C4-2B (cell line): ENCODE measurements around the gene ATRNL1.

ENCODE experiments used
- ZFX ChIP-seq: fragments of 450-650 bp; IDR thresholded peaks from 2 replicates; pipeline ENCODE4 v1.6.1; 2017
- TF ChIP-seq, protein P1 (sequence below): fragments of 450-650 bp; conservative IDR thresholded peaks from 2 replicates; pipeline ENCODE4 v1.5.1; 2017; ENCODE audit warnings: mild to moderate bottlenecking

DNA sequence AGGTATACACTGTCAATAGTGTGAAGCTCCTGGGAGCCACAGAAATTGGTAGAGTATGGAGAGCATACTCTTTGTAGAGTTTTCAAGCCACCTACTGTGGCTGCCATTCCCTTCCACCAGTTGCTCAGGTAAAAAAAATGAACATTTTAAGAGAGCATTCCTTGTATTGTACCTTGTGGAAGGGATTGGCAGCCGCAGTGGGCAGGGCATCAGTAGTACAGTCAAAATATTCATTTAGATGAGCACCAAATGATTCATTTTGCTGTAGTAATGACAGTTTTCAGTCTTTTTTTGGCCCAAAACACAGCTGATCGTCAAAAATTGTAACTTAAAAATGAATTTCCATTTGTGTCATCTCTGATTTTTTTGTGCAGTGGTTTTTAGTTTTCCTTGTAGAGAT is 304.9 kb downstream of the ATRNL1 start:
- no peak for TF ChIP-seq ZFX
- TF ChIP-seq, protein P1, sequence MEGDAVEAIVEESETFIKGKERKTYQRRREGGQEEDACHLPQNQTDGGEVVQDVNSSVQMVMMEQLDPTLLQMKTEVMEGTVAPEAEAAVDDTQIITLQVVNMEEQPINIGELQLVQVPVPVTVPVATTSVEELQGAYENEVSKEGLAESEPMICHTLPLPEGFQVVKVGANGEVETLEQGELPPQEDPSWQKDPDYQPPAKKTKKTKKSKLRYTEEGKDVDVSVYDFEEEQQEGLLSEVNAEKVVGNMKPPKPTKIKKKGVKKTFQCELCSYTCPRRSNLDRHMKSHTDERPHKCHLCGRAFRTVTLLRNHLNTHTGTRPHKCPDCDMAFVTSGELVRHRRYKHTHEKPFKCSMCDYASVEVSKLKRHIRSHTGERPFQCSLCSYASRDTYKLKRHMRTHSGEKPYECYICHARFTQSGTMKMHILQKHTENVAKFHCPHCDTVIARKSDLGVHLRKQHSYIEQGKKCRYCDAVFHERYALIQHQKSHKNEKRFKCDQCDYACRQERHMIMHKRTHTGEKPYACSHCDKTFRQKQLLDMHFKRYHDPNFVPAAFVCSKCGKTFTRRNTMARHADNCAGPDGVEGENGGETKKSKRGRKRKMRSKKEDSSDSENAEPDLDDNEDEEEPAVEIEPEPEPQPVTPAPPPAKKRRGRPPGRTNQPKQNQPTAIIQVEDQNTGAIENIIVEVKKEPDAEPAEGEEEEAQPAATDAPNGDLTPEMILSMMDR, result no peak
